Loucy (cell line): Measurements from ENCODE around the gene BRI3.
A peak's percentile ranks its signal among the peaks of the same experiment; 100 is the strongest.

Source experiments
- H2AFZ ChIP-seq: fragments of 200-600 bp; sonication (generic); 2 replicates; pipeline ENCODE4 v1.6.0; 2016; ENCODE audit warnings: antibody characterized with exemption, mild to moderate bottlenecking, low read length, moderate library complexity
- H3F3A ChIP-seq: fragments of 200-600 bp; 2 replicates; pipeline ENCODE4 v1.6.0; 2016; ENCODE audit warnings: antibody characterized with exemption, low read depth, mild to moderate bottlenecking
- H3K27me3 ChIP-seq: fragments of 200-600 bp; sonication (generic); 2 replicates; pipeline ENCODE4 v1.6.1; 2014; ENCODE audit warnings: low read length, mild to moderate bottlenecking; ENCODE audit not compliant: insufficient read depth, poor library complexity, severe bottlenecking
- H3K36me3 ChIP-seq: fragments of 200-600 bp; sonication (generic); 2 replicates; pipeline ENCODE4 v1.6.1; 2016; ENCODE audit warnings: low read length; ENCODE audit not compliant: insufficient read depth
- H3K4me1 ChIP-seq: fragments of 200-600 bp; sonication (generic); 2 replicates; pipeline ENCODE4 v1.5.1; 2014; ENCODE audit warnings: low read length, mild to moderate bottlenecking; ENCODE audit not compliant: insufficient read depth, poor library complexity, severe bottlenecking
- H3K4me2 ChIP-seq: fragments of 200-600 bp; sonication (generic); 2 replicates; pipeline ENCODE4 v1.6.0; 2014; ENCODE audit warnings: antibody characterized with exemption, low read length, low read depth, mild to moderate bottlenecking; ENCODE audit not compliant: poor library complexity, severe bottlenecking
- H3K4me3 ChIP-seq: fragments of 200-600 bp; sonication (generic); 2 replicates; pipeline ENCODE4 v1.5.1; 2014; ENCODE audit warnings: low read length, mild to moderate bottlenecking, mixed read lengths; ENCODE audit not compliant: poor library complexity, severe bottlenecking
- H3K79me2 ChIP-seq: fragments of 200-600 bp; sonication (generic); 2 replicates; pipeline ENCODE4 v1.6.1; 2014; ENCODE audit warnings: low read length; ENCODE audit not compliant: insufficient read depth
- H3K9ac ChIP-seq: fragments of 200-600 bp; sonication (generic); 2 replicates; pipeline ENCODE4 v1.6.0; 2014; ENCODE audit warnings: mild to moderate bottlenecking, low read depth, low read length, moderate library complexity; ENCODE audit not compliant: poor library complexity, severe bottlenecking
- H3K9me2 ChIP-seq: fragments of 200-600 bp; sonication (generic); replicated peaks from 2 replicates; pipeline ENCODE4 v1.6.1; 2016; ENCODE audit warnings: low read depth, low read length, mixed read lengths
- H3K9me3 ChIP-seq: fragments of 200-600 bp; sonication (generic); 2 replicates; pipeline ENCODE4 v1.6.1; 2014; ENCODE audit warnings: mild to moderate bottlenecking, antibody characterized with exemption, low read length, low read depth; ENCODE audit not compliant: insufficient read depth
- H4K20me1 ChIP-seq: fragments of 200-600 bp; sonication (generic); 2 replicates; pipeline ENCODE4 v1.6.0; 2014; ENCODE audit warnings: antibody characterized with exemption, low read length, mild to moderate bottlenecking; ENCODE audit not compliant: insufficient read depth, poor library complexity, severe bottlenecking
- CTCF ChIP-seq: fragments of 200-600 bp; sonication (generic); conservative IDR thresholded peaks from 2 replicates; pipeline ENCODE4 v1.5.1; 2014; ENCODE audit warnings: mild to moderate bottlenecking, antibody characterized with exemption, low read length
- EZH2phosphoT487 ChIP-seq: fragments of 200-600 bp; IDR thresholded peaks from 2 replicates; pipeline ENCODE4 v1.6.1; 2018; ENCODE audit warnings: antibody characterized with exemption, mild to moderate bottlenecking, moderate library complexity, borderline replicate concordance

The BRI3 gene

GRCh38 chr7:98283887-98284222 is 2.4 kb downstream of the BRI3 start:
- Histone ChIP-seq H3K27me3 (no peaks in the 10 kb centered on the region), H3K4me3 (peak overlapping the region; percentile 95), H2AFZ (no peak overlapping the region), H3K9me3 (no peaks in the 10 kb centered on the region), H3K4me1 (peaks cover 38% of the 10 kb centered on the region), H4K20me1 (peaks cover 36% of the 10 kb centered on the region), H3K79me2 (peaks cover 37% of the 10 kb centered on the region; the same call in 1 of the 2 replicates), H3K9ac (peak overlapping the region; percentile 48), H3K4me2 (peak overlapping the region; percentile 100), H3K36me3 (no peaks in the 10 kb centered on the region), H3K9me2 (no peaks in the 10 kb centered on the region), H3F3A (no peaks in the 10 kb centered on the region)
- TF ChIP-seq CTCF (no peak), EZH2phosphoT487 (no peak)

- H3K9me3 ChIP-seq: no peaks in the 10 kb centered on the region
- no peak overlapping the region for H2AFZ ChIP-seq
- peak overlapping the region; percentile 100 for H3K4me2 ChIP-seq
- peak overlapping the region; percentile 95 for H3K4me3 ChIP-seq
- H3K4me1 ChIP-seq: peaks cover 38% of the 10 kb centered on the region
- H3K9me2 ChIP-seq: no peaks in the 10 kb centered on the region
- no peaks in the 10 kb centered on the region for H3F3A ChIP-seq
- H3K9ac ChIP-seq: peak overlapping the region; percentile 50
- peaks cover 36% of the 10 kb centered on the region for H4K20me1 ChIP-seq
- TF ChIP-seq EZH2phosphoT487 (no peak), CTCF (no peak)
- peaks cover 37% of the 10 kb centered on the region; the same call in 1 of the 2 replicates for H3K79me2 ChIP-seq
- H3K27me3 ChIP-seq: no peaks in the 10 kb centered on the region
- no peaks in the 10 kb centered on the region for H3K36me3 ChIP-seq
These were observed 3.0 kb downstream of the BRI3 start for GRCh38 chr7:98284335-98285036.

- Histone ChIP-seq H3F3A (no peaks in the 10 kb centered on the region), H2AFZ (no peak overlapping the region), H3K4me2 (peak overlapping the region; percentile 100), H3K36me3 (no peaks in the 10 kb centered on the region), H3K9ac (peak overlapping the region; percentile 50), H3K9me3 (no peaks in the 10 kb centered on the region), H4K20me1 (peaks cover 36% of the 10 kb centered on the region), H3K27me3 (no peaks in the 10 kb centered on the region), H3K4me1 (peaks cover 38% of the 10 kb centered on the region), H3K9me2 (no peaks in the 10 kb centered on the region), H3K4me3 (peak overlapping the region; percentile 95), H3K79me2 (peaks cover 37% of the 10 kb centered on the region; the same call in 1 of the 2 replicates)
- TF ChIP-seq EZH2phosphoT487: no peak
- no peak for TF ChIP-seq CTCF
These were observed 3.9 kb downstream of the BRI3 start for GRCh38 chr7:98285157-98286092.
